G401 (cell line): ENCODE results near the gene SST. TPM values are rescaled to one million over a fixed set of nuclear protein-coding genes. Genes with fewer than 3 reads are reported as not detected.
A peak's percentile ranks its signal among the peaks of the same experiment; 100 is the strongest.
"Not testable (repeated sequence)": the region's sequence is repeated elsewhere in the genome, so short reads cannot be mapped to it uniquely, and the experiment has no call there.

Experiments used
- DNase-seq: peaks from one replicate; pipeline ENCODE4 v3.0.0-alpha.2; 2015; ENCODE audit warnings: low spot score
- in situ Hi-C: cut with HindIII; loops from 2 replicates; pipeline ENCODE4 v1.10.0; 2016; ENCODE audit warnings: low sequenced_read_pairs, mixed read lengths
- total RNA-seq: library from RNA; depleted of rRNA; stranded (reverse); fragments of >200 nt; shearing (Covaris generic); gene quantifications from 2 replicates; pipeline ENCODE4 v1.2.3, GENCODE V29; 2014

SST gene
- total RNA-seq, 1 experiment from 2014 or later, result not detected

- in situ Hi-C loops, result loop anchor here (25.0 kb wide), 1 partner anchor 349 kb away; no protein-coding TSS in a partner anchor
- no peak for DNase-seq
Measured at GRCh38 chr3:187686621-187687273, 16.6 kb upstream of the SST start.

DNA sequence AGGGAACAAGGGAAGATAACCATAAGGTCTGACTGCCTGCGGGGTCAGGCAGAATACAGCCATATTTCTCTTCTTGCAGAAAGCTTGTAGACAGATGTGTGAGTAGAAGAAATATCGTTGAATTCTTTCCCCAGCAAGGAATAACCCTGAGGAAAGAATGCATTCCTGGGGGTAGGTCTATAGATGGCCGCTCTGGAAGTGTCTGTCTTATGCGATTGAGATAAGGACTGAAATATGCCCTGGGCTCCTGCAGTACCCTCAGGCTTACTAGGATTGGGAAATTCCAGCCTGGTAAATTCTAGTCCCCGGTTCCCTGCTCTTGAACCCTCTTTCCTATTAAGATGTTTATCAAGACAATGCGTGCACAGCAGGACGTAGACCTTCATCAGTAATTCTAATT, 15.8 kb upstream of the SST start:
- in situ Hi-C loops, result loop anchor here (25.0 kb wide), 1 partner anchor 349 kb away; no protein-coding TSS in a partner anchor
- DNase-seq, result no peak

- no peak for DNase-seq
- in situ Hi-C loops, result loop anchor here (25.0 kb wide), 1 partner anchor 348 kb away; no protein-coding TSS in a partner anchor
Measured at GRCh38 chr3:187684880-187685279, 14.7 kb upstream of the SST start.

- in situ Hi-C loops, result loop anchor here (25.0 kb wide), 1 partner anchor 347 kb away; no protein-coding TSS in a partner anchor
- no peak for DNase-seq
Measured at GRCh38 chr3:187684444-187684843, 14.2 kb upstream of the SST start.

DNA sequence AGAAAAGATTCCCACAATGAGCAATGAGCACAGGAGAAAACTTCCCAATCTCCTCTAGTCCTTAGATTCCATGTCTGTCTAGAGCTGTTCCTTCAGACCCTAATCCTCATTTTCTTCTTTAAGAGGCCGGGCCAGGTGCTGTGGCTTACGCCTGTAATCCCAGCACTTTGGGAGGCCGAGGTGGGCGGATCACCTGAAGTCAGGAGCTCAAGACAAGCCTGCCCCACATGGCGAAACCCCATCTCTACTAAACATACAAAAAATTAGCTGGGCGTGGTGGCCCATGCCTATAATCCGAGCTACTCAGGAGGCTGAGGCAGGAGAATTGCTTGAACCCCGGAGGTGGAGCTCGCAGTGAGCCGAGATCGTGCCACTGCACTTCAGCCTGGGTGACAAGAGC, 11.6 kb upstream of the SST start:
- in situ Hi-C loops, result loop anchor here (25.0 kb wide), 1 partner anchor 344 kb away; no protein-coding TSS in a partner anchor
- not testable (repeated sequence) for DNase-seq

DNA sequence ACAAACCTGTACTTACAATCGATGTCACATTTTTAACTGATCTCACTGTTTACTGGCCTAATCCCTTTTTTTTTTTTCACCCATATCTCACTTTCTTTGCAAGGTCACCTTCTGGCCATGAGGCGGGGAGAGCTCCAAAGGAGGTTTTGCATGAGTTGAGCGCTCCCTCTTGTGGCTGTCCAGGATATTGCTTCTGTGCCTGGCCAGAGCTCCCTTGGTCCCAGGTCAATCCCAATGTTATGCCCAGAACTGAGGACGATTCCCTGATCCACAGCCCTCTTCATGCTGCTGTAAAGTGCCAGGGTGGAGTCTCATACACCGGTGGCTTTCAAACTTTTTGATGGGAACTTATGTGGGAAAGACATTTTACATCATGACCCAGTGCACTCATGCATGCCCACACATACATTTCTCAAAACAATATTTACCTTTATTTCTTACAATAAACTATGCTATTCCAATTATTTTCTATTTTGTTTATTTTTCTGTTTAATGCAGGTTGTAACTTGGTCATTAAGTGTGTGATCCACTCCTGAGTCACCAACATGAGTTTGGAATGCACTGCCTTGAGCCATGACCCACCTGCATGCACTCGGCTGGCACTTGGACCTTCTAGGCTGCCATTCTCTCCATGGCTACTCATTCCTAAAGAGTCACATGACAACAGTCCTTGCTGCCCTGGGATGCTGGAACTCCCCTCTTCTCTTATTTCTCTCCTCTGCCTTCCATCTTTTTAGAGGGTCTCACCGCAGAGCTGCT, 9.6 kb upstream of the SST start:
- peak; percentile 68 for DNase-seq
- in situ Hi-C loops, result loop anchor here (25.0 kb wide), 1 partner anchor 343 kb away; no protein-coding TSS in a partner anchor

DNA sequence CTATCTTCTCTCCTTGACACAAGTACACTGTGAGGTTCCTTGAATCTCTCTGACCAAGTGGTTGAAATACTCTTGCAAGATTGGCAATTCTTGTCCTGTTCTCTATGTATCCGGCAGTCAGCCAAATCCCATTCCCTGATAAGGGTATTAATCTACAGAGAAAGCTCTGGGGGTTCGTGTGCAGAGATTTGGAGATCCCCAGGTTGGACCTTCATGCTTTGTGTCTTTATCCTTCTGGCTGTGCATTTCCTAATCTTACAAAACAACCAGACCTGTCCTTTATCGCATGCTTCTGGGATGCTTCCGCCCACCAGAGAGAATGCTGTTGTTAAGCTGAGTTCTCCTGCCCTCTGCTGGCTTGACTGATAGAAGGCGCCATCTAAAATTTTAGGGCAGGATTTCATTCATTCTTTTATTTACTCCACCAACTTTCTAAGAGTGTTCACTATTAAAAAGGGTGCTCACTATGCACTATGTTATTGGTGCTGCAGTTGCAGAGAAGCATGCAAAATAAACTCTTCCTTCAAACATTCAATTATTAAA, 8.6 kb upstream of the SST start:
- peak; percentile 10 for DNase-seq
- in situ Hi-C loops, result loop anchor here (25.0 kb wide), 1 partner anchor 341 kb away; no protein-coding TSS in a partner anchor

DNA sequence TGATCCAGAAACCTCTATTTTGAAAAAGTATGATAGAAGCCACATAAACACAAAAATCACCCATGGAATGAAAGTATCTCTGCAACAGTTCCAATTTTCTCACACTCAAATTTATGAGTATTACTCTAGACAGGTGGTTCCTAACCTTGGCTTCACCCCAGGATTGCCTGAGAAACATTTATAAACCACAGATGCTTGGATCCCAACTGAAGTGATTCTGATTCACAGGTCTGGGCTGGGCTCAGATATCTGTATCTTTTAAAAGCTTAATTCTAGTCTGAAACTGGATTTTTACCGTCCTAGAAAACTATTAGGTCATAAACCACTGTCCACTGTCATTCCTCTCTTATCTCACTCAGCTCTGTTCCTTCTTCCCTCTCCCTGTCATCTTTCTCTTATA, 7.4 kb upstream of the SST start:
- DNase-seq, result no peak

DNA sequence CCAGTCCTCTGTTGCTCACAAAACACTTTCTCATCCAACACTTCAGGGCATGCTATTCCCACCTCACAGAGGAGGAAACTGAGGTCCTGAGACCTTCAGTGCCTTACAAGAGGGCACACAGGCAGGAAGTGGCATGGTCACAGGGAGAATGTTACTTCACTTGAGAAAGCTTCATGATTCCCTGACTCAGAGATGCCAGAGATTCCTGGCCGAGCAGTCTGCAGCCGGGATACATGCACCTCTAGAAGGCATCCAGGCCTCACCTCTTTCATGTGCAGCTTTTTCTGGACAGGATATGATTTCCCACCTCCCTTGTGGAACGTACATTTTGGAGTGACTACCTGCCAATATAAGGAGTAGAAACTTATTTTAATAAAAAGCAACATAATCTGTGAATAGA, 2.8 kb upstream of the SST start:
- in situ Hi-C loops, result no loop called here
- no peak for DNase-seq

More for the DNA sequence above, 7.4 kb upstream of the SST start:
- in situ Hi-C loops, result loop anchor here (25.0 kb wide), 1 partner anchor 340 kb away; no protein-coding TSS in a partner anchor

DNA sequence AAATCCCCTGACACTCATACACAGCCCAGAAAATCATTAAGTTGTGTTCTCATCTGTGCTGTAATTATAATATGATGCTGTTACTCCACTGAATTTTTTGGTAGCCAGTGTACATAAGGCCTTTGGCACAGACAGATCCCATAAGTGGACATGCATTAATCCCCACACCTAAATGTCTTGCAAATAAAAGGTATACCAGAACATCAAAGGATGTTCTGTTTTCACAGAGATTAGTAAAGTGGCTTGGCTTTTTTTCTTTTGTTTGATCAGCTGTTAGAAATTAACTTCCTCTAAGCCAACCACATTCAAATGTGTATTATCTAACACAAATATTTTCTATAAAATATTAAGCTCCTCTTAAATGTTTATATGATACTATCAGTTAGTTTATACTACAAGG, 2.7 kb downstream of the SST start:
- in situ Hi-C loops, result no loop called here
- DNase-seq, result no peak

GRCh38 chr3:187665764-187666402, 4.3 kb downstream of the SST start:
- DNase-seq, result no peak
- in situ Hi-C loops, result no loop called here

DNA sequence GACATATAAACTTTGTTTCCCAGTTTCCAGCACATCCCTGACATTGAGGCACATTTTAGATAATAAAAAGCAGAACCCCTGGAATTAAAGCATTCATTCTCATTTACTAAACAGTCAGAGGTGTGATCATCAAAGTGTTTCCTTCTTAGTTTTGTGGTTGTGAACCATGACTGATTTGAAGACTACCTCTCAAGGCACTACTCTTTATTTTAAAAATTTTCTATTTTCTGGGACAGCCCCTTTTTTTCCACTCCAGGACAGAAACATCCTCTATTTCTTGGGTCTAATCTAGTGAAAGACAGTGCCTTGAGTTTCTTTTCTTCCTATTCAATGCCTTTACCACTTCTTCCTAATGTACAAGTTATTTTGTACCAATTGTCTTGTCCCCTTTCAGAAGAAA, 5.2 kb downstream of the SST start:
- in situ Hi-C loops, result no loop called here
- DNase-seq, result no peak

DNA sequence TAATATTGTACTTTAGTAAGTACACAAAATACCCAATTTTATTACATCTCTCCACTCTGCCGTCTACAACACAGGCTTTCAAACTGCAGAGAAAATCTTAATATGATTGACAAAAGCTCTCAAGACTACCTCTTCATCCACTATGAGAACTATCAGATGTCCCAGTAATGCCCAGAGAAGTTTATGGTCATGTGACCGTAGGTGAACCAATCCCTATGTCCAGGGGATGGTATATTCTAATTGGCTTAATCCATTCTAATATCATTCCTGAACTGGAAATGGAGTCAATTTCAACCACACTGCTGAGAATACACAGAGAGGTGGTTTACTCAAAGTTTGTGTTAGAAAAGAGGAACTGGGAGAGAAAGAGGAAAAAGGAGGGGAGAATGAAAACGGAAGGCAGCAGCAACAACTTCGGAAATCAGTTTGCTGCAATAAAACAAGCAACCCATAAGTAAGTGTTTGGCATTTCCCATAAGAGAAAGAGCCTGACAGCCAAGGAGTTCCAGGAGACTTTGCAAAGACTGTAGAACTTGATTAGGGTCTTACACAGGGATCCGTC, 7.3 kb downstream of the SST start:
- DNase-seq, result no peak
- in situ Hi-C loops, result no loop called here

DNA sequence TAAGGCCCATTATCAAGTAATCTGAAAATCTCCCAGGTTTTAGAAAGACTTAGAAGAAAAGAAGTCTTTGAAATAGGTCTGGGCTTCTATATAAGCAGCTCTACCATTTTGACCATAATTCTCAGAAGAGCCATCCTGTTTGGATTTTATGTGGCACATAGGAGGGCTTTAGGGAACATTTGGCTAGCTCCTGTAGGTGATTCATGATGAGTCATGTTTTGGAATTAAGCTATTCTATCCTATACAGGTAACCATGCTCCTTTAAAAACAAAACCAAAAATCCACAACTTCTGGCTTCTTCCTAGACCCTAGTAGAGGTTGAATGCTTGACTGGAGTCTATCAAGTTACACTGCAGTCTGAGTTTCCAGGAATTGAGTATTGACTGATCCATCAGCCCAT, 8.9 kb downstream of the SST start:
- no peak for DNase-seq
- in situ Hi-C loops, result no loop called here

- in situ Hi-C loops, result no loop called here
- no peak for DNase-seq
Measured at GRCh38 chr3:187651282-187651681, 18.9 kb downstream of the SST start.

DNA sequence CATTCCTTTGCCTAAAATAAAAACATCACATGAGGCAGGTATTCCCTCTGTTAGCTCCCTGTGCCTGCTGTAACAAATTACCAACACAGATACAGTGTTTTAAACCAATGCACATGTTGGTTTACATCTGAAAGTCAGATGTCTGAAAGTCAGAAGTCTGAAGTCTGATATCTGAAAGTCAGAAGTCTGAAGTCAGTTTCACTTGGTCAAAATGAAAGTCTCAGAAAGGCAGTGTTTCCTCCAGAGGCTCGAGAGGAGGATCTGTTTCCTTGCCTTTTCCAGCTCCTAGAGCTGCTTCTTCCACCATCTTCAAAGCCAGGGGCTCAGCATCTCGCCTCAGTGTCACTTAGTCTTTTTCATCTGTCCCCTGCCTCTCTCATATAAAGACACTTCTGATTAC, 22.0 kb downstream of the SST start:
- in situ Hi-C loops, result no loop called here
- no peak for DNase-seq

DNA sequence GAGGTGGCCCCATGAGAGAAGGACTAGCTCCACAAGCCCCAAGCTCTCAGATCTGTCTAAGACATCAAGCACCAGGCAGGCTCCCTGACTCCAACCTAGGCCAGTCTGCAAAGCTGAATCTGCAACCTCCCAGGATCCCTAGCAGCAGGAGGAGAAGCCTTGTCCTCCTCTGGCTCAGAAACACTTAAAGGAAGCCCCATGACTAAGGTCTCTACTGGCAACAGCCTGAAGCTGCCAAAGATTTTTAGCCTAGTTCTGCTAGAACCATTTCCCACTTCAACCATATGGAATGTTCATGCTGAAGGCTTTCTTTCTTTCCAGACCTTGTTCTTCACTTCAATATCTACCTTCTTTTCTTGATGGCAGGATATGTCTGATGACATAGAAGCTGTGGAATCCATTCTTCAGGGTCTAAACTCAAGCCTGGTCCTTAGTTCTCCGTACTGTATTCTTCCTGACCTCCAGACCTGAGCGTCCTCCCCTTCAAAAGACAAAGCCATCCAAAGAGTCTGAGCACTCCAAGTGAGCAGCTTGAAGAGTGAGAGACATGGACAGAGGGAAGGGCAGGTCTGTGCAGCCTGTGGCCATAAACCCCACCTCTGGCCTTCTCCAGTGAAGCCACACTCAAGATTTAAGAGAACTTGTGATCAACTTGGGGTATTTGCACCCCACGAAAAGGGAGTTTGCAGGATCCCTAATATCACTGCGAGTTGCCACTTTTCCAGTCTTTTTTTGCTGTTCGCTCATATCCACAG, 23.1 kb downstream of the SST start:
- no peak for DNase-seq
- in situ Hi-C loops, result no loop called here

- in situ Hi-C loops, DNase-seq: not testable (repeated sequence)
Measured at GRCh38 chr3:187645379-187645778, 24.8 kb downstream of the SST start.

- DNase-seq, result no peak
- in situ Hi-C loops, result no loop called here
Measured at GRCh38 chr3:187642861-187643260, 27.3 kb downstream of the SST start.
